HG03565 (cell line): ENCODE measurements around the gene ADGRG7.

ENCODE experiments used
- ATAC-seq: cut with Tn5 transposase; IDR thresholded peaks from one replicate; pipeline ENCODE4 v1.9.1; 2021; ENCODE audit warnings: mild to moderate bottlenecking, moderate library complexity; ENCODE audit not compliant: unreplicated experiment

Gene ADGRG7

DNA sequence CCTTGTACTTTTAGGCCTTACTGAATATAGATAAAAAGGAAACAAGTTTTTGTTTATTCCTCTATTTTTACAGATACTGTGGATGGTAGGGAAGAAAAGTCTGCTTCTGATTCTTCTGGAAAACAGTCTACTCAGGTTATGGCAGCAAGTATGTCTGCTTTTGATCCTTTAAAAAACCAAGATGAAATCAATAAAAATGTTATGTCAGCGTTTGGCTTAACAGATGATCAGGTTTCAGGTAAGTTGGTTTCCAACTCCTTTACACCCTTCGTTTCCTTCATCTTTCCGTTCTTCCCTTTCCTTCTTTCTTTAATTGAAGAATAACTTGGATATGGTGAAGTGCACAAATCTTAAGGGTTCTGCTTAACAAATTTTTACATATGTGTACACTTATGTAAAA is 123.0 kb downstream of the ADGRG7 start:
- ATAC-seq: no peak

DNA sequence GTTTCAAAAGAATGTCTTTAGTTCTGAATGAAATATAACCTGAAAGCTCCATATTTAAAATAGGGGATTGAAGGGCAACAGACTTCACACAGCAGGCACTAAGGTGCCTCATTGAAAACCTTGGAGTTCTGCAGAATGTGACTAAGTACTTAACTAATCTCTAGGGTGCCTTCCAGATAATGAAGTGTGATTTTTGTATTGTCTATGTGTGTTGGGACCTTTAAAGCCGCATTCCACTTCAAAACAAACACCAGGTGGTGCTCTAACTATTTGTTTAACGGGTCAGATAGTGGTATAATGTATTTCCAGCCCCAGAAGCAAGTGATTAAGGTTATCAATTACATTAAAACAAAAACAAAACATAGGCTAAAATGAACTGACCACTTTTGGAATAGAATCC is 127.9 kb downstream of the ADGRG7 start:
- no peak for ATAC-seq

DNA sequence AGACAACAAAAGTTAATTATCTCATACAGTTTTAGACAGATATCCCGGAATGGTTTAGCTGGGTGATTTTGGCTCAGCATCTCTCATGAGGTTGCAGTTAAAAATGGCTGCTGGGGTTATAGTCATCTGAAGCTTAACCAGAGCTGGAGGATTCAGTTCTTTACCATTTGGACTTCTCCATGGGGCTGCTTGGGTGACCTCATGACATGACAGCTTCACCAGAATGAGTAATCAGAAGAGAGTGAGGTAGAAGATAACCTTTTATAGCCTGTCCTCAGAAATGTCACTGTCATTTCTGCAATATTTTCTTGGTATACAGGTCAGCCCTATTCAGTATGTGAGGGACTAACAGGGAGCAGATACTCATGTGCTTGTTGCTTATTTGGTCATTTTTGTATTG is 130.8 kb downstream of the ADGRG7 start:
- no peak for ATAC-seq

DNA sequence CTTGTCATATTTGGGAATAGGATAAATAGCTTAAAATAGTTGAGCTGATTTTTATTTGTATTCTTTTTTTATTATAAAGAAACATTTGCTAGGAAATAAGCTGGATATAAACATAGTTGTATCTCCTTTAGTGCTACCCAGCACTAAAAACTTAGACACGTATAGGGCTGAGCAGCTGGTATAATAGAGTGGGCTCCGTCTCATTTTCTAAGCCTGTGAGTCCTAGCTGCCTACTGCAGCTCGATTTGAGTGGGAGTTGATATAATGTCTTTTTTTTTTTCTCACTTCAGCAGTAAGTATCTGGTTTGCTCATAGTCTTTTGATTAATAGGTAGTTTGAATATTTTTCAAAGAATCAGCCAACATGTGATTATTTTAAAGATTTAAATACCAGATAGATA is 134.1 kb downstream of the ADGRG7 start:
- ATAC-seq: no peak

DNA sequence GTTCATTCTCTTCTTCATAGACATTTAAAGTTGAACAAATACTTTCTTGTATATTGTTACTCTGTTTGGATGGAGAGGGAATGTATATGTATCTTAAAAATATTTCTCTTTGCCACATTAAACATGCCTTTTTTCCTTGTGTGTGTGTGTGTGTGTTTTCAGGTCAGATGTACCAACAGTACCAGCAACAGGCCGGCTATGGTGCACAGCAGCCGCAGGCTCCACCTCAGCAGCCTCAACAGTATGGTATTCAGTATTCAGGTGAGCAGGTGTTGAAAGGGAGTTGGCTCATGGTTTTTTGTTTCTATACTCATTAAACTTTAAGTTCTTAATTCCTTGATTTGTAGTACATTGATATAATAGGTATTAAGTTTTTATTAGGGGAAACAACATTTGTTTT is 135.3 kb downstream of the ADGRG7 start:
- ATAC-seq: no peak
